Mesenchymal stem cell (in vitro differentiated cells and primary cell): ENCODE data around the gene TFCP2L1.
A peak's percentile ranks its signal among the peaks of the same experiment; 100 is the strongest.

Source experiments
- DNase-seq: peaks from one replicate; pipeline ENCODE4 v3.0.0-alpha.2; 2013
- H2AFZ ChIP-seq: one replicate; pipeline ENCODE4 v1.6.1; 2013; ENCODE audit warnings: low read depth, mild to moderate bottlenecking, control low read depth, inconsistent platforms, low read length, moderate library complexity
- H2AK5ac ChIP-seq: 2 replicates; pipeline ENCODE4 v1.6.1; 2013; ENCODE audit warnings: low read length, moderate library complexity, mild to moderate bottlenecking, inconsistent platforms; ENCODE audit not compliant: severe bottlenecking
- H2BK120ac ChIP-seq: one replicate; pipeline ENCODE4 v1.6.1; 2013; ENCODE audit warnings: low read depth, mild to moderate bottlenecking, inconsistent platforms, low read length, moderate library complexity
- H2BK12ac ChIP-seq, 2 experiments: one replicate each; pipeline ENCODE4 v1.6.1; 2013; ENCODE audit warnings: inconsistent platforms in 2 of 2, low read length in 2 of 2, mild to moderate bottlenecking in 2 of 2, moderate library complexity in 2 of 2, control low read depth in 1 of 2
- H2BK15ac ChIP-seq: one replicate; pipeline ENCODE4 v1.6.1; 2013; ENCODE audit warnings: mild to moderate bottlenecking, low read depth, inconsistent platforms; ENCODE audit not compliant: poor library complexity, severe bottlenecking
- H2BK5ac ChIP-seq: 2 replicates; pipeline ENCODE4 v1.6.1; 2013; ENCODE audit warnings: low read depth, mild to moderate bottlenecking, low read length, control low read depth, inconsistent platforms; ENCODE audit not compliant: poor library complexity, severe bottlenecking
- H3K14ac ChIP-seq, 2 experiments: one replicate each; pipeline ENCODE4 v1.6.1; 2013; ENCODE audit warnings: inconsistent platforms in 2 of 2, low read length in 2 of 2, control low read depth in 1 of 2, mild to moderate bottlenecking in 1 of 2, moderate library complexity in 1 of 2
- H3K18ac ChIP-seq, 2 experiments: one replicate each; pipeline ENCODE4 v1.6.1; 2013; ENCODE audit warnings: inconsistent platforms in 2 of 2, low read length in 2 of 2, control low read depth in 1 of 2, low read depth in 1 of 2, mild to moderate bottlenecking in 1 of 2
- H3K23ac ChIP-seq, 2 experiments: one replicate each; pipeline ENCODE4 v1.6.1; 2013; ENCODE audit warnings: inconsistent platforms in 2 of 2, low read length in 2 of 2, mild to moderate bottlenecking in 2 of 2, moderate library complexity in 2 of 2, control low read depth in 1 of 2
- H3K27ac ChIP-seq: 2 replicates; pipeline ENCODE4 v1.5.1; 2013; ENCODE audit warnings: mild to moderate bottlenecking, moderate library complexity, low read length, control low read depth, inconsistent platforms; ENCODE audit not compliant: poor library complexity, severe bottlenecking
- H3K27me3 ChIP-seq, 2 experiments: 2 replicates each; pipeline versions ENCODE4 v1.6.1 to v1.7.0; 2013; ENCODE audit warnings: low read length in 2 of 2, mild to moderate bottlenecking in 2 of 2, moderate library complexity in 2 of 2, control low read depth in 1 of 2, inconsistent platforms in 1 of 2; ENCODE audit not compliant: control insufficient read depth in 1 of 2, insufficient read depth in 1 of 2
- H3K36me3 ChIP-seq, 2 experiments: 2 replicates each; pipeline versions ENCODE4 v1.6.1 to v1.7.0; 2013; ENCODE audit warnings: low read length in 2 of 2, control low read depth in 1 of 2, inconsistent platforms in 1 of 2, low read depth in 1 of 2, mild to moderate bottlenecking in 1 of 2; ENCODE audit not compliant: insufficient read depth in 2 of 2, control insufficient read depth in 1 of 2
- H3K4ac ChIP-seq, 2 experiments: one replicate each; pipeline ENCODE4 v1.6.1; 2013; ENCODE audit warnings: inconsistent platforms in 2 of 2, low read length in 2 of 2, mild to moderate bottlenecking in 2 of 2, moderate library complexity in 2 of 2, control low read depth in 1 of 2, low read depth in 1 of 2
- H3K4me1 ChIP-seq: 2 replicates; pipeline ENCODE4 v1.6.1; 2013; ENCODE audit warnings: low read depth, low read length, control low read depth; ENCODE audit not compliant: control insufficient read depth, insufficient read depth
- H3K4me2 ChIP-seq: 2 replicates; pipeline ENCODE4 v1.6.1; 2013; ENCODE audit warnings: low read length, mild to moderate bottlenecking, inconsistent platforms; ENCODE audit not compliant: poor library complexity, severe bottlenecking
- H3K4me3 ChIP-seq, 2 experiments: 2 replicates each; pipeline versions ENCODE4 v1.5.1 to v1.7.0; 2013; ENCODE audit warnings: low read length in 2 of 2, mild to moderate bottlenecking in 2 of 2, control low read depth in 1 of 2, low read depth in 1 of 2; ENCODE audit not compliant: insufficient read depth in 1 of 2
- H3K79me1 ChIP-seq: replicated peaks from 2 replicates; pipeline ENCODE4 v1.6.1; 2013; ENCODE audit warnings: mild to moderate bottlenecking, control low read depth, low read length, inconsistent platforms; ENCODE audit not compliant: poor library complexity, severe bottlenecking
- H3K9ac ChIP-seq: 2 replicates; pipeline ENCODE4 v1.7.0; 2013; ENCODE audit warnings: mild to moderate bottlenecking, low read length, moderate library complexity
- H3K9me3 ChIP-seq: 2 replicates; pipeline ENCODE4 v1.7.0; 2013; ENCODE audit warnings: mild to moderate bottlenecking, low read length; ENCODE audit not compliant: control insufficient read depth
- H4K8ac ChIP-seq: one replicate; pipeline ENCODE4 v1.6.1; 2013; ENCODE audit warnings: inconsistent platforms, mild to moderate bottlenecking, low read length, moderate library complexity
- H4K91ac ChIP-seq: one replicate; pipeline ENCODE4 v1.6.1; 2013; ENCODE audit warnings: mild to moderate bottlenecking, low read length, inconsistent platforms
- WGBS: methylation state at CpG from one replicate; pipeline ENCODE4 v1.1.7; 2013; ENCODE audit warnings: mixed read lengths; 5-methylcytosine and 5-hydroxymethylcytosine counted together

TFCP2L1 gene

DNA sequence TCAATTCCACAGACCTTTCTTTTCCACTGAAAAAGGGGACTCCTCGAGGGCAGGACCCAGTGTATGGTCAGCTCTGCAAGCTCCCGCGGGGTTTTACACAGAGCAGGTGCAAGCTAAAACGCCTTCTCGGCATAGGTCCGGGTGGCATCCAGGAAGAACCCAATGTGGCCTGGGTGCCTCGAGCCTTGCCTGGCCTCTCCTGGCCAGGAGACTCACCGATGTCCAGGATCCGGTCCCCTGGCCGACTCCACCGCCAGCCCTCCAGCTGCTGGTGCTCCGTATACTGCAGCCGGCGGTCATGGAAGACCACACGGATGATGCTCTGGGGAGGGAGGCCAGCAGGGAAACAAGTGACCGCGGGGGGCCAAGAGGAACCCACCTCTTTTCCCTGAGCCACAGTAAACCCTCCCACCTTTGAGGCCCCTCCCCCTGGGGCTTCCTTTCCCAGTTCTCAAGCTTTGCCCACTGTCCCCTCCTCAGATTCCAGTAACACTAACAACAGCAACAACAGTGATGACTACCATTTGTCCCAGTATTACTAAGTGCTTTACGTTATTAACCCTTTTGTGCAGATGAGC lies 36.1 kb downstream of the TFCP2L1 start:
- H2AFZ ChIP-seq = no peak overlapping the region

DNA sequence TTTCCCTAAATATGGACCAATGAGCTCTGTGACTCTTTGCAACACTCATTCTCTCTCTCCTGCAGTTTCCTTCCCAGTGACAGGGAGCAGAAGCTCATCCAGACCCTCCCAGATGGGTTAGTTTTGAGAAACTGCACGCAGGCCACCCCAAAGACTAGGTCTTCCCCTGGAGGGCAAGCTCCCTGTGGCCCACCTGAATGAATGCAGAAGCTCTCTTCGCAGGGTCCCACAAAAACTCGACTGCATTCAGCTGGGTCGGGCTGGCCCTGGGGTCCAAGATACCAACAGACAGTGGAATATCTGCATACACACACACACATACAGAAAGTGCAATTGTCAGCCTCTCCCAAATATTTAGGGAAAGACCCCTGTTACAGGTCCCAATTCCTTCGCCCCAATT lies 37.0 kb downstream of the TFCP2L1 start:
- Histone ChIP-seq H3K4me2 (no peak overlapping the region), H3K23ac (no peak overlapping the region), H2BK120ac (no peak overlapping the region), H3K14ac (no peak overlapping the region), H3K9me3 (no peaks in the 10 kb centered on the region), H3K27me3 (peaks cover 39 to 62% of the 10 kb centered on the region in 2 experiments), H3K36me3 (no peaks in the 10 kb centered on the region), H4K91ac (no peak overlapping the region), H3K4me3 (no peak overlapping the region), H2AFZ (no peak overlapping the region), H2BK15ac (no peak overlapping the region), H3K18ac (no peak overlapping the region), H3K79me1 (no peaks in the 10 kb centered on the region), H3K27ac (no peak overlapping the region), H4K8ac (no peak overlapping the region), H3K9ac (no peak overlapping the region), H3K4ac (no peak overlapping the region), H3K4me1 (peaks cover 2% of the 10 kb centered on the region), H2BK5ac (no peak overlapping the region), H2AK5ac (no peak overlapping the region), H2BK12ac (no peak overlapping the region)
- no peak for DNase-seq
- 82% methylated on average over 5 of the region's 5 CpGs for WGBS

More for the DNA sequence above, 36.1 kb downstream of the TFCP2L1 start:
- no peaks in the 10 kb centered on the region for H3K79me1 ChIP-seq
- H2BK120ac ChIP-seq = no peak overlapping the region
- H2AK5ac ChIP-seq = no peak overlapping the region
- no peak overlapping the region for H3K4ac ChIP-seq
- DNase-seq = no peak
- H3K18ac ChIP-seq = no peak overlapping the region
- no peak overlapping the region for H4K8ac ChIP-seq
- no peak overlapping the region for H3K23ac ChIP-seq
- no peak overlapping the region for H3K14ac ChIP-seq
- no peaks in the 10 kb centered on the region for H3K36me3 ChIP-seq
- no peak overlapping the region for H3K4me2 ChIP-seq
- H4K91ac ChIP-seq = no peak overlapping the region
- H2BK15ac ChIP-seq = no peak overlapping the region
- H2BK5ac ChIP-seq = no peak overlapping the region
- peaks cover 31 to 62% of the 10 kb centered on the region in 2 experiments for H3K27me3 ChIP-seq
- H3K9me3 ChIP-seq = no peaks in the 10 kb centered on the region
- H3K9ac ChIP-seq = no peak overlapping the region
- no peak overlapping the region for H3K4me3 ChIP-seq
- peaks cover 2% of the 10 kb centered on the region for H3K4me1 ChIP-seq
- no peak overlapping the region for H3K27ac ChIP-seq
- 89% methylated on average over 18 of the region's 18 CpGs for WGBS
- H2BK12ac ChIP-seq = no peak overlapping the region

GRCh38 chr2:121247534-121247933 lies 37.5 kb downstream of the TFCP2L1 start:
- Histone ChIP-seq H2BK5ac (no peak overlapping the region), H3K4ac (no peak overlapping the region), H4K91ac (no peak overlapping the region), H3K4me2 (no peak overlapping the region), H3K4me1 (peaks cover 2% of the 10 kb centered on the region), H4K8ac (no peak overlapping the region), H2BK15ac (no peak overlapping the region), H3K9ac (no peak overlapping the region), H3K4me3 (no peak overlapping the region), H2BK120ac (no peak overlapping the region), H3K23ac (no peak overlapping the region), H2AK5ac (no peak overlapping the region), H3K9me3 (no peaks in the 10 kb centered on the region), H3K27me3 (peaks cover 44 to 62% of the 10 kb centered on the region in 2 experiments), H2BK12ac (no peak overlapping the region), H3K27ac (no peak overlapping the region), H2AFZ (no peak overlapping the region), H3K36me3 (no peaks in the 10 kb centered on the region), H3K79me1 (no peaks in the 10 kb centered on the region), H3K18ac (no peak overlapping the region), H3K14ac (no peak overlapping the region)
- 86% methylated on average over 3 of the region's 4 CpGs for WGBS
- no peak for DNase-seq

DNA sequence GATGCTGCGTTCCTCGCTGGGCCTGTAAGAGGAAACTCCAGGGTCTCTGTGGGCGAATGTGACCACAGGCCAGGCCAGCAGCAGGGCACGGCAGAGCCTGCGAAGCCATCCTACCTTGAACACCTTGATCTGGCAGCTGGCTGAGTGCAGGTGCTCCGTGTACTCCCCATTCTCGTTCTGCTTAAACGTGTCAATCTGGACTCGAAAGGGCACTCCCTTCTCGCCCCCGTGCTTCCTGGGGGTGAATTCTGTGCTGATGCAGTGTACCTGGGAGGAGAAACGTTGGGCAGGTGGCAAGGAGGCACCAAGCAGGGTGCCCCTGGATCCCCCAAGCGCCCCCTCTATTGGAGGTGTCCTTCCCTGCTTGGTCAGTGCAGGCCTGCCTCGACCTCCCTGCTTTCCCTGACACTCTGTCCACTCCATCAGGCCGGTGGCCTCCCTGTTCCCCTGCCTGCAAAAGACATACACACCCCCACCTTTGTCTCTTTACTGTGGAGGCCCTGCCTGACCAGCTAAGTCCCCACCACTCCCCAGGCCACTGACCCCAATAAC lies 38.2 kb downstream of the TFCP2L1 start:
- H3K4me3 ChIP-seq = peak overlapping the region in 1 of 2 experiments; percentile 21
- no peak overlapping the region for H4K91ac ChIP-seq
- H3K9me3 ChIP-seq = no peaks in the 10 kb centered on the region
- H2AK5ac ChIP-seq = no peak overlapping the region
- no peak overlapping the region for H3K18ac ChIP-seq
- H3K4ac ChIP-seq = no peak overlapping the region
- H3K27ac ChIP-seq = no peak overlapping the region
- no peak overlapping the region for H2BK12ac ChIP-seq
- no peak overlapping the region for H3K4me2 ChIP-seq
- no peak overlapping the region for H2BK15ac ChIP-seq
- no peak overlapping the region for H2BK120ac ChIP-seq
- no peak overlapping the region for H2BK5ac ChIP-seq
- no peak overlapping the region for H3K23ac ChIP-seq
- no peak for DNase-seq
- H3K4me1 ChIP-seq = peaks cover 2% of the 10 kb centered on the region
- 76% methylated on average over 15 of the region's 15 CpGs for WGBS
- H3K79me1 ChIP-seq = no peaks in the 10 kb centered on the region
- no peak overlapping the region for H4K8ac ChIP-seq
- H3K9ac ChIP-seq = no peak overlapping the region
- H3K36me3 ChIP-seq = no peaks in the 10 kb centered on the region
- no peak overlapping the region for H3K14ac ChIP-seq
- H3K27me3 ChIP-seq = peaks cover 51 to 66% of the 10 kb centered on the region in 2 experiments
- no peak overlapping the region for H2AFZ ChIP-seq
